Measurements from ENCODE around the gene ITGB7.

- TF ChIP-seq CTCF (conservative IDR thresholded peaks at IDR 0.05) (no peak), ZFX (IDR thresholded peaks at IDR 0.05) (no peak)
These were observed 28.8 kb upstream of the ITGB7 start for GRCh38 chr12:53235742-53236442.
